ENCODE results near the gene PLCB2.

The PLCB2 gene

GRCh38 chr15:40283615-40284300, 24.0 kb downstream of the PLCB2 start:
- DNase-seq, result no peak

GRCh38 chr15:40282869-40283614, 24.7 kb downstream of the PLCB2 start, which contains the start of gene ANKRD63:
Gene ANKRD63 (minus strand): TSS chr15:40283064. CDS start chr15:40282586, 478 bp downstream.
- peak; percentile 21 for DNase-seq

GRCh38 chr15:40282147-40282868, 25.4 kb downstream of the PLCB2 start:
- peak; percentile 41 for DNase-seq

- no peak for DNase-seq
Observed at GRCh38 chr15:40281801-40282146, 26.0 kb downstream of the PLCB2 start.

GRCh38 chr15:40281057-40281800, 26.5 kb downstream of the PLCB2 start:
- no peak for DNase-seq

- DNase-seq, result no peak
Observed at GRCh38 chr15:40280260-40281056, 27.3 kb downstream of the PLCB2 start.

GRCh38 chr15:40279437-40280141, 28.1 kb downstream of the PLCB2 start:
- peak; percentile 47 for DNase-seq

- DNase-seq, result no peak
Observed at GRCh38 chr15:40278026-40278425, 29.7 kb downstream of the PLCB2 start.

GRCh38 chr15:40277471-40277870, 30.3 kb downstream of the PLCB2 start:
- DNase-seq, result no peak

- no peak for DNase-seq
Observed at GRCh38 chr15:40276927-40277326, 30.8 kb downstream of the PLCB2 start.

- no peak for DNase-seq
Observed at GRCh38 chr15:40275954-40276353, 31.8 kb downstream of the PLCB2 start.

GRCh38 chr15:40275523-40275922, 32.2 kb downstream of the PLCB2 start:
- DNase-seq, result no peak

- peak; percentile 82 for DNase-seq
Observed at GRCh38 chr15:40274350-40275274, 33.1 kb downstream of the PLCB2 start.

GRCh38 chr15:40273428-40273827, 34.3 kb downstream of the PLCB2 start:
- DNase-seq, result no peak

GRCh38 chr15:40272485-40273056, 35.2 kb downstream of the PLCB2 start:
- no peak for DNase-seq

- DNase-seq, result no peak
Observed at GRCh38 chr15:40271685-40272484, 35.9 kb downstream of the PLCB2 start.

GRCh38 chr15:40270246-40270995, 37.3 kb downstream of the PLCB2 start:
- DNase-seq, result peak; percentile 67

GRCh38 chr15:40269604-40270003, 38.1 kb downstream of the PLCB2 start:
- no peak for DNase-seq

All from central memory CD4-positive, alpha-beta T cell (primary cell).